ENCODE measurements around the gene OR6N1. TPM values are rescaled to one million over a fixed set of nuclear protein-coding genes. Genes with fewer than 3 reads are reported as not detected.

The OR6N1 gene
- polyA plus RNA-seq, 3 donors, result not detected

DNA sequence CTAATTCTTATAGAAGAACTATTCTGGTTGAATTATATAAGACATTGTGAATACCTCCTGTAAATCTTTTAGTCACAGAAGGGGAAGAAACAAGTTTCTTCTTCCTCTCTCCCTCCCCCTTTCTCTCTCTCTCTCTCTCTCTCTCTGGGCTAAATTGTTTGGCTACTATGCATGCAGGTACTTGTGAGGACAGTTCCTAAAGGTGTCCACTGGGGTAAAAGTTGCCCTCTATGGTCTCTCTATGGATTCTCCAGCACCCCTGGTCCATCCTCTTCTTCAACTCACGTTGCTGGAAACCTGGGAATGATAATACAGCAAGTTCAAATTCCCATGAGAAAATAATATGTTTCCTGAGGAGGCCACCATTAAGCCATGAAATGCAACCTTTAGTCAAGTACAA is 57.2 kb downstream of the OR6N1 start:
- no peaks in the 10 kb centered on the region for H3K4me1 ChIP-seq (ENCODE audit: control insufficient read depth in 1 of 2, insufficient read depth in 2 of 2, low read length in 2 of 2)
- H3K36me3 ChIP-seq (replicated peaks in 1 of 2; ENCODE audit: control insufficient read depth in 1 of 2, insufficient read depth in 2 of 2, low read length in 2 of 2), result no peaks in the 10 kb centered on the region
- H3K79me2 ChIP-seq (ENCODE audit: insufficient read depth, low read length), result no peaks in the 10 kb centered on the region
- peak overlapping the region in 1 of 7 donors; percentile 20 for H3K27ac Mint-ChIP-seq
- H3K9ac ChIP-seq (ENCODE audit: insufficient read depth, low read length, poor library complexity, severe bottlenecking), result no peak overlapping the region
- H3K36me3 Mint-ChIP-seq, result no peaks in the 10 kb centered on the region
- no peak for DNase-seq
- no peaks in the 10 kb centered on the region for H4K20me1 ChIP-seq (ENCODE audit: insufficient read depth, low read length)
- H3K4me1 Mint-ChIP-seq, result no peaks in the 10 kb centered on the region
- no peak overlapping the region for H3K4me3 Mint-ChIP-seq
- no peaks in the 10 kb centered on the region for H3K9me3 ChIP-seq (replicated peaks in 1 of 2; ENCODE audit: control insufficient read depth in 1 of 2, insufficient read depth in 1 of 2, low read length in 2 of 2)
- H2AFZ ChIP-seq (ENCODE audit: insufficient read depth, low read depth, low read length, poor library complexity, severe bottlenecking), result no peak overlapping the region
- TF ChIP-seq, protein P1, sequence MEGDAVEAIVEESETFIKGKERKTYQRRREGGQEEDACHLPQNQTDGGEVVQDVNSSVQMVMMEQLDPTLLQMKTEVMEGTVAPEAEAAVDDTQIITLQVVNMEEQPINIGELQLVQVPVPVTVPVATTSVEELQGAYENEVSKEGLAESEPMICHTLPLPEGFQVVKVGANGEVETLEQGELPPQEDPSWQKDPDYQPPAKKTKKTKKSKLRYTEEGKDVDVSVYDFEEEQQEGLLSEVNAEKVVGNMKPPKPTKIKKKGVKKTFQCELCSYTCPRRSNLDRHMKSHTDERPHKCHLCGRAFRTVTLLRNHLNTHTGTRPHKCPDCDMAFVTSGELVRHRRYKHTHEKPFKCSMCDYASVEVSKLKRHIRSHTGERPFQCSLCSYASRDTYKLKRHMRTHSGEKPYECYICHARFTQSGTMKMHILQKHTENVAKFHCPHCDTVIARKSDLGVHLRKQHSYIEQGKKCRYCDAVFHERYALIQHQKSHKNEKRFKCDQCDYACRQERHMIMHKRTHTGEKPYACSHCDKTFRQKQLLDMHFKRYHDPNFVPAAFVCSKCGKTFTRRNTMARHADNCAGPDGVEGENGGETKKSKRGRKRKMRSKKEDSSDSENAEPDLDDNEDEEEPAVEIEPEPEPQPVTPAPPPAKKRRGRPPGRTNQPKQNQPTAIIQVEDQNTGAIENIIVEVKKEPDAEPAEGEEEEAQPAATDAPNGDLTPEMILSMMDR (IDR thresholded peaks at IDR 0.05), result no peak
- H3K27me3 Mint-ChIP-seq (ENCODE audit: low read depth in 3 of 3), result no peaks in the 10 kb centered on the region
- no peak overlapping the region for H3K27ac ChIP-seq (ENCODE audit: low read depth in 1 of 2, low read length in 2 of 2)
- H3K27me3 ChIP-seq (ENCODE audit: control insufficient read depth in 2 of 2, insufficient read depth in 2 of 2, low read length in 2 of 2), result no peaks in the 10 kb centered on the region
- no peak overlapping the region for H3K4me2 ChIP-seq (replicated peaks; ENCODE audit: extremely low read depth, low read length, poor library complexity, severe bottlenecking)
- H3K9me3 Mint-ChIP-seq, result peaks cover 0 to 2% (median 0%) of the 10 kb centered on the region in 7 donors
- intact Hi-C loops (cut with micrococcal nuclease), result no loop called here
- no peak overlapping the region for H3K4me3 ChIP-seq (replicated peaks in 1 of 3; ENCODE audit: low read depth in 2 of 3, low read length in 3 of 3)
- WGBS (ENCODE audit: insufficient coverage), result no CpG with 5 or more reads among the region's 1 CpG

Small RNAs within 50 kb of the gene (small RNA-seq; reads per million reads assigned to genes)
- not detected for gene OR2AQ1P (ENCODE audit: insufficient read length, low read depth)

Other genes starting within 250 kb of the OR6N1 start
- gene OR6Y1, start 217.8 kb downstream of the OR6N1 start, polyA plus RNA-seq, result not detected
- not detected for gene OR6P1, start 201.6 kb downstream of the OR6N1 start, polyA plus RNA-seq
- gene OR10X1, start 192.3 kb downstream of the OR6N1 start, polyA plus RNA-seq, result not detected
- not detected for gene OR10Z1, start 166.9 kb downstream of the OR6N1 start, polyA plus RNA-seq
- gene SPTA1, start 85.5 kb downstream of the OR6N1 start, polyA plus RNA-seq, result under 1 TPM in 2 of 3 donors, not detected in 1; 0.19 to 0.28 TPM
- not detected for gene OR6K2, start 71.5 kb downstream of the OR6N1 start, polyA plus RNA-seq
- gene OR6K3, start 51.5 kb downstream of the OR6N1 start, polyA plus RNA-seq, result not detected
- gene OR6K6, start 17.5 kb downstream of the OR6N1 start, polyA plus RNA-seq, result not detected
- gene OR6N2, start 9.0 kb upstream of the OR6N1 start, polyA plus RNA-seq, result not detected
- gene MNDA, start 59.2 kb upstream of the OR6N1 start, polyA plus RNA-seq, result 1,000 to 10,000 TPM in 2 of 3 donors, 100 to 1,000 TPM in 1; 365 to 1,917 (median 1,418) TPM
- under 1 TPM in 2 of 3 donors, not detected in 1; 0.15 to 0.44 TPM for gene PYHIN1, start 159.4 kb upstream of the OR6N1 start, polyA plus RNA-seq
- gene IFI16, start 237.7 kb upstream of the OR6N1 start, polyA plus RNA-seq, result 10 to 100 TPM; 64.8 to 99.7 (median 80.1) TPM

Measured in CD14-positive monocyte (primary cell).